PC-9 (cell line): Measurements from ENCODE around the gene PIGM. TPM values are rescaled to one million over a fixed set of nuclear protein-coding genes. Genes with fewer than 3 reads are reported as not detected.

Source experiments
- BruUV-seq: library from RNA; stranded (reverse); fragments of 400-500 nt; replicated peaks from 2 replicates; lab custom pipeline; 2021; lab: Mats Ljungman, UMichigan
- CTCF ChIA-PET: fragments of 300-600 bp; sonication (Branson Sonifier 250); formaldehyde crosslinking; loops from one replicate; lab custom pipeline; 2022; ENCODE audit warnings: antibody characterized with exemption; lab: Charles Lee
- POLR2A ChIA-PET: fragments of 300-600 bp; sonication (Branson Sonifier 250); formaldehyde crosslinking; loops from one replicate; lab custom pipeline; 2022; ENCODE audit warnings: antibody characterized with exemption; ENCODE audit not compliant: unreplicated experiment; lab: Charles Lee
- DNase-seq, 2 experiments: peaks; one replicate each; pipeline versions ENCODE4 v3.0.0 to v3.0.0-alpha.2; 2015 to 2022; ENCODE audit warnings: mixed read lengths in 1 of 2
- H2AFZ ChIP-seq: fragments of 200-600 bp; sonication (generic); 2 replicates; pipeline ENCODE4 v1.8.1; 2017; ENCODE audit warnings: antibody characterized with exemption
- H3F3A ChIP-seq: fragments of 200-600 bp; sonication (generic); 2 replicates; pipeline ENCODE4 v1.8.1; 2017; ENCODE audit warnings: antibody characterized with exemption, mild to moderate bottlenecking, low read depth; ENCODE audit not compliant: insufficient read depth
- H3K27ac ChIP-seq: fragments of 200-600 bp; sonication (generic); 2 replicates; pipeline ENCODE4 v1.6.1; 2016; ENCODE audit warnings: mixed run types
- H3K27me3 ChIP-seq: fragments of 200-600 bp; sonication (generic); 2 replicates; pipeline ENCODE4 v1.6.1; 2016; ENCODE audit warnings: low read depth, mixed run types; ENCODE audit not compliant: insufficient read depth
- H3K36me3 ChIP-seq: fragments of 200-600 bp; sonication (generic); 2 replicates; pipeline ENCODE4 v1.6.1; 2016; ENCODE audit warnings: low read depth, mixed run types
- H3K4me1 ChIP-seq: fragments of 200-600 bp; sonication (generic); replicated peaks from 2 replicates; pipeline ENCODE4 v1.6.1; 2016; ENCODE audit warnings: mixed run types; ENCODE audit not compliant: insufficient read depth
- H3K4me2 ChIP-seq: fragments of 200-600 bp; sonication (generic); 2 replicates; pipeline ENCODE4 v1.6.1; 2017; ENCODE audit warnings: mixed run types
- H3K4me3 ChIP-seq: fragments of 200-600 bp; sonication (generic); 2 replicates; pipeline ENCODE4 v1.6.1; 2016; ENCODE audit warnings: mixed run types
- H3K79me2 ChIP-seq: fragments of 200-600 bp; sonication (generic); 2 replicates; pipeline ENCODE4 v1.6.1; 2017; ENCODE audit warnings: low read depth, mixed run types
- H3K9me2 ChIP-seq: fragments of 200-600 bp; sonication (generic); 2 replicates; pipeline ENCODE4 v1.8.1; 2017; ENCODE audit warnings: mild to moderate bottlenecking; ENCODE audit not compliant: insufficient read depth
- H3K9me3 ChIP-seq: fragments of 200-600 bp; sonication (generic); 2 replicates; pipeline ENCODE4 v1.8.1; 2016; ENCODE audit warnings: low read depth; ENCODE audit not compliant: insufficient read depth
- H4K20me1 ChIP-seq: fragments of 200-600 bp; sonication (generic); 2 replicates; pipeline ENCODE4 v1.8.1; 2017; ENCODE audit not compliant: insufficient read depth
- EZH2 ChIP-seq: fragments of 200-600 bp; sonication (generic); IDR thresholded peaks from 2 replicates; pipeline ENCODE4 v1.8.0; 2017; ENCODE audit warnings: antibody characterized with exemption, low read depth
- intact Hi-C: fragments of 100-400 bp; cut with micrococcal nuclease; formaldehyde crosslinking; loops from one replicate; pipeline ENCODE4 v1.10.0; 2022; ENCODE audit not compliant: unreplicated experiment
- total RNA-seq: library from RNA; stranded (reverse); gene quantifications from 2 replicates; pipeline ENCODE4 v1.2.3, GENCODE V29; 2021
- TF ChIP-seq, protein P1 (sequence below): fragments of 200-600 bp; sonication (generic); conservative IDR thresholded peaks from 2 replicates; pipeline ENCODE4 v1.6.1; 2017; ENCODE audit warnings: mixed run types, antibody characterized with exemption, mild to moderate bottlenecking, moderate library complexity

The PIGM gene
- total RNA-seq, 1 experiment from 2014 or later = 4.0 TPM

DNA sequence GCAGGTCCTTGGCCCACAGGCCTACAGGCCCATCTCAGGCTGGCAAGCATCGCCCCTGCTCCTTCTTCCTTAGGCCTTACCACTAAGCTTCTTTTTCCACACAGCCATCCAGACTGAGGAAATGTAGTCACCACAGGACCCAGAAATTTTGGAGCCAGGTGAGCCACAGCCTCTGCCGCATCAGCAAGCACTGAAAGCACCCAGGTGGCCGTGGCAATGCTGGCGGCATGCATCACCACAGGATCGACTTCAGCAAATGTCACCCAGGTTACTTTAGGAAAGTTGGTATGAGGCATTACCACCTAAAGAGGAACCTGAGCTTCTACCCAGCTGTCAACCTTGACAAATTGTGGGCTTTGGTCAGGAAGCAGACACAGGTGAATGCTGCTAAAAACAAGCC is 11.6 kb downstream of the PIGM start:
- Histone ChIP-seq H3K4me2 (no peak overlapping the region), H3K27ac (no peak overlapping the region), H3K79me2 (no peaks in the 10 kb centered on the region), H4K20me1 (no peaks in the 10 kb centered on the region), H3K27me3 (no peaks in the 10 kb centered on the region), H3K4me3 (no peak overlapping the region), H3K9me3 (no peaks in the 10 kb centered on the region), H3K4me1 (no peaks in the 10 kb centered on the region), H3K9me2 (no peaks in the 10 kb centered on the region), H3F3A (no peaks in the 10 kb centered on the region; the same call in 1 of the 2 replicates), H2AFZ (no peak overlapping the region), H3K36me3 (no peaks in the 10 kb centered on the region)
- BruUV-seq = no TSS peak
- POLR2A ChIA-PET = no interaction called here
- no peak for DNase-seq
- CTCF ChIA-PET = no interaction called here
- TF ChIP-seq, protein P1, sequence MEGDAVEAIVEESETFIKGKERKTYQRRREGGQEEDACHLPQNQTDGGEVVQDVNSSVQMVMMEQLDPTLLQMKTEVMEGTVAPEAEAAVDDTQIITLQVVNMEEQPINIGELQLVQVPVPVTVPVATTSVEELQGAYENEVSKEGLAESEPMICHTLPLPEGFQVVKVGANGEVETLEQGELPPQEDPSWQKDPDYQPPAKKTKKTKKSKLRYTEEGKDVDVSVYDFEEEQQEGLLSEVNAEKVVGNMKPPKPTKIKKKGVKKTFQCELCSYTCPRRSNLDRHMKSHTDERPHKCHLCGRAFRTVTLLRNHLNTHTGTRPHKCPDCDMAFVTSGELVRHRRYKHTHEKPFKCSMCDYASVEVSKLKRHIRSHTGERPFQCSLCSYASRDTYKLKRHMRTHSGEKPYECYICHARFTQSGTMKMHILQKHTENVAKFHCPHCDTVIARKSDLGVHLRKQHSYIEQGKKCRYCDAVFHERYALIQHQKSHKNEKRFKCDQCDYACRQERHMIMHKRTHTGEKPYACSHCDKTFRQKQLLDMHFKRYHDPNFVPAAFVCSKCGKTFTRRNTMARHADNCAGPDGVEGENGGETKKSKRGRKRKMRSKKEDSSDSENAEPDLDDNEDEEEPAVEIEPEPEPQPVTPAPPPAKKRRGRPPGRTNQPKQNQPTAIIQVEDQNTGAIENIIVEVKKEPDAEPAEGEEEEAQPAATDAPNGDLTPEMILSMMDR = no peak
- TF ChIP-seq EZH2 = no peak
- intact Hi-C loops = no loop called here

DNA sequence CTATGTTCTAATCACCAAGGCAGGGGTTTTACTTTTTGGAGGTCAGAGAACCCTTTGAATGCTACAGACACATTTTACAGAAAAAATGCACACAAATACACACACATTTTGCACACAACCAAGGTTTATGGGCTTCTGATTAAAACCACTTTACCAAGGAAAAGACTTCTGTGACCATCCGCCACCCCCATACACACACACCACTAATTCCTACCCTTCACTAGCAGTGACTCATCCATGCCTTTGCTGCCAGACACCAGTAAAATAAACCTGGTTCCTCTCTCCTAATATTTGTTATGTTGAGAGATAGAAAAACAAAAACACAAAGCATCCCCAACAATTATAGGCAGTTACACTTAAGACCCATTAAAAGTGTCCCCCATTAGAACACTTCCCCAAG is 12.9 kb downstream of the PIGM start:
- Histone ChIP-seq H3F3A (no peaks in the 10 kb centered on the region; the same call in 1 of the 2 replicates), H3K4me3 (no peak overlapping the region), H3K9me2 (no peaks in the 10 kb centered on the region), H3K79me2 (no peaks in the 10 kb centered on the region), H3K4me1 (no peaks in the 10 kb centered on the region), H4K20me1 (no peaks in the 10 kb centered on the region), H3K27ac (no peak overlapping the region), H3K36me3 (no peaks in the 10 kb centered on the region), H3K27me3 (no peaks in the 10 kb centered on the region), H3K4me2 (no peak overlapping the region), H2AFZ (no peak overlapping the region), H3K9me3 (no peaks in the 10 kb centered on the region)
- no TSS peak for BruUV-seq
- ChIA-PET CTCF (no interaction called here), POLR2A (no interaction called here)
- no peak for DNase-seq
- intact Hi-C loops = no loop called here
- no peak for TF ChIP-seq EZH2
- TF ChIP-seq, protein P1 = no peak

DNA sequence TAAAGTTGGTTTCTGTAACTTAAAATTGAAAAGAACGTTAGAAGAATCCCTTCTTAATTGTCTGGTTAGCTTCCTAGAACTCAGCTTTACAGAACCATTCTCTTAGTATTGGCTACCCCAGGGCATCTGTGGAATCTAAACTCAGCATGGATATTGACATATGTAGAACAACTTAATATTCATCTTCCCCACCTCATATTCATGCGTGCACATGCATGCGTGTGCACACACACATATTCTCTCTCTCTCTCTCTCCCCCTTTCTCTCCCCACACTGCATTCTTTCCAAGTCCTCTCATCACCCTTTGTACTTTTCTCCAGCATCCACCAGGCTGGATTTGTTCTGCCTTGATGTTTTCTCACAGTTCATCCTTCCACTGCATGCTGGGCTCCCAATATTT is 13.4 kb downstream of the PIGM start:
- TF ChIP-seq, protein P1 = no peak
- no peak for TF ChIP-seq EZH2
- intact Hi-C loops = no loop called here
- H3K27ac ChIP-seq = no peak overlapping the region
- no peak overlapping the region for H3K4me2 ChIP-seq
- POLR2A ChIA-PET = no interaction called here
- H3K4me1 ChIP-seq = no peaks in the 10 kb centered on the region
- no peaks in the 10 kb centered on the region for H3K36me3 ChIP-seq
- H3K79me2 ChIP-seq = no peaks in the 10 kb centered on the region
- no peak overlapping the region for H2AFZ ChIP-seq
- H3K9me3 ChIP-seq = no peaks in the 10 kb centered on the region
- CTCF ChIA-PET = no interaction called here
- H3K4me3 ChIP-seq = no peak overlapping the region
- H4K20me1 ChIP-seq = no peaks in the 10 kb centered on the region
- BruUV-seq = no TSS peak
- no peak for DNase-seq
- H3K9me2 ChIP-seq = no peaks in the 10 kb centered on the region
- H3F3A ChIP-seq = no peaks in the 10 kb centered on the region; the same call in 1 of the 2 replicates
- H3K27me3 ChIP-seq = no peaks in the 10 kb centered on the region
